ENCODE data around the gene PCDHB10. TPM values are rescaled to one million over a fixed set of nuclear protein-coding genes. Genes with fewer than 3 reads are reported as not detected.
A peak's percentile ranks its signal among the peaks of the same experiment; 100 is the strongest.
"Not testable (repeated sequence)": the region's sequence is repeated elsewhere in the genome, so short reads cannot be mapped to it uniquely, and the experiment has no call there.

The PCDHB10 gene
- total RNA-seq, 1 experiment from 2014 or later: 0.09 TPM

DNA sequence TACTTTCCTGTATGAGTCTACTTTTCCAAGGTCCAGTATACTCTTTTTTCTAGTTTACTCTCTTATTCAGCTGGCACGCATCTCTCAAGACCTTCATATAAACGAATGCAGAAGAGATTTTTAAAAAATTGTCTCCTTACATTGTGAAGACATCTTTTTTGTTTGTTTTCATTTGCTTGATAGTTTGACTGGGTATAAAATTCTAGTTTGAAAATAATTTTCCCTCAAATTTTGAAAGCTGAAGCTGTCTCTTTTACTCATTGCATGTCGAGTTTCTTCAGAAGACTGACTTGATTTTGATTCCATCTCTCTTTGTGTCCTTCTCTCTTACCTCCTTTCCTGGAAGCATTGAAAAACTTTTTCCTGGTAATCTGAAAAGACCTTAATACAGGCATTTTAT, 4.2 kb downstream of the PCDHB10 start:
- intact Hi-C loops (cut with micrococcal nuclease; ENCODE audit: unreplicated experiment): no loop called here
- TF ChIP-seq, protein P1, sequence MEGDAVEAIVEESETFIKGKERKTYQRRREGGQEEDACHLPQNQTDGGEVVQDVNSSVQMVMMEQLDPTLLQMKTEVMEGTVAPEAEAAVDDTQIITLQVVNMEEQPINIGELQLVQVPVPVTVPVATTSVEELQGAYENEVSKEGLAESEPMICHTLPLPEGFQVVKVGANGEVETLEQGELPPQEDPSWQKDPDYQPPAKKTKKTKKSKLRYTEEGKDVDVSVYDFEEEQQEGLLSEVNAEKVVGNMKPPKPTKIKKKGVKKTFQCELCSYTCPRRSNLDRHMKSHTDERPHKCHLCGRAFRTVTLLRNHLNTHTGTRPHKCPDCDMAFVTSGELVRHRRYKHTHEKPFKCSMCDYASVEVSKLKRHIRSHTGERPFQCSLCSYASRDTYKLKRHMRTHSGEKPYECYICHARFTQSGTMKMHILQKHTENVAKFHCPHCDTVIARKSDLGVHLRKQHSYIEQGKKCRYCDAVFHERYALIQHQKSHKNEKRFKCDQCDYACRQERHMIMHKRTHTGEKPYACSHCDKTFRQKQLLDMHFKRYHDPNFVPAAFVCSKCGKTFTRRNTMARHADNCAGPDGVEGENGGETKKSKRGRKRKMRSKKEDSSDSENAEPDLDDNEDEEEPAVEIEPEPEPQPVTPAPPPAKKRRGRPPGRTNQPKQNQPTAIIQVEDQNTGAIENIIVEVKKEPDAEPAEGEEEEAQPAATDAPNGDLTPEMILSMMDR (IDR thresholded peaks at IDR 0.05; ENCODE audit: insufficient read depth in 1 of 2, low read depth in 1 of 2, low read length in 1 of 2, severe bottlenecking in 1 of 2, unreplicated experiment in 1 of 2): no peak
- H3K27me3 ChIP-seq (replicated peaks; ENCODE audit: control insufficient read depth, insufficient read depth, low read length): no peaks in the 10 kb centered on the region
- ChIA-PET POLR2A (no interaction called here), CTCF (no interaction called here)
- BruUV-seq (replicated peaks): no TSS peak
- H3K36me3 Mint-ChIP-seq (ENCODE audit: insufficient read depth, unreplicated experiment): no peaks in the 10 kb centered on the region
- H3K27me3 Mint-ChIP-seq (ENCODE audit: insufficient read depth, unreplicated experiment): no peaks in the 10 kb centered on the region
- no peaks in the 10 kb centered on the region for H3K4me1 ChIP-seq
- no peak overlapping the region for H3K4me3 Mint-ChIP-seq (ENCODE audit: unreplicated experiment)
- no peaks in the 10 kb centered on the region for H3K36me3 ChIP-seq (ENCODE audit: control insufficient read depth, insufficient read depth, low read length)
- H3K9me3 ChIP-seq: peaks cover 22% of the 10 kb centered on the region
- no peak overlapping the region for H3K4me3 ChIP-seq (ENCODE audit: low read depth, low read length)
- no peak for DNase-seq
- H3K9me3 Mint-ChIP-seq (ENCODE audit: unreplicated experiment): peaks cover 47% of the 10 kb centered on the region
- no peak overlapping the region for H3K27ac Mint-ChIP-seq (ENCODE audit: unreplicated experiment)
- no peaks in the 10 kb centered on the region for H3K4me1 Mint-ChIP-seq (ENCODE audit: low read depth, unreplicated experiment)

DNA sequence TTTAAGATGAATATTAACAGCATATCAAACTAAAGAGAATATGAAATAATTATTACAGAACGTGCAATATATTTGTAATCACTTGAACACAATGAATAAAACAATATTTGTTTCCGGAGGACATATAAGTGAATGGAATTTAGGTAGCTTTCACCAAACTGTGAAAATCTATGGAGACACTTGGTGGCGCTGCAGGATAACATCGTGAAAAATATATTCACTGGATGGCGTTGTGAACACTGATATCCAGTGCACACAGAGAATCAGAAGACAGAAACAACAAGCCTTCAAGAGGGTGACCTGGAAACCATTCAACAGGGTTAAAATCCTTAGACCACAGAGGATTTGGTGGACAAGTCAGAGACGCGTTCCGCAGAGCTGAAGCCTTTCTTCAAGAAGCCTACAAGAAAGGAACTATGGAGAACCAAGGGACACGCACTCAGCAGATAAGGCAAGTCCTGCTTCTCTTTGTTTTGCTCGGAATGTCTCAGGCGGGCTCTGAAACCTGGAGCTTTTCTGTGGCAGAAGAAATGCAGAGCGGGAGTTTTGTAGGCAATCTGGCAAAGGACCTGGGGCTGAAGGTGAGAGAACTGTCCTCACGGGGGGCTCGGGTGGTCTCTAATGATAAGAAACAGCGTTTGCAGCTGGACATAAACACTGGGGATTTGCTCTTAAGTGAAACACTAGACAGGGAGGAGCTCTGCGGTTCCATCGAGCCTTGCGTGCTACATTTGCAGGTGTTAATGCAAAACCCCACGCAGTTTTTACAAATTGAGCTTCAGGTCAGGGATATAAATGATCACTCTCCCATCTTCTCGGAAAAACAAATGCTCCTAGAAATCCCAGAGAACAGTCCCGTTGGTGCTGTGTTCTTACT, 7.4 kb downstream of the PCDHB10 start, which contains the start of gene PCDHB11:
PCDHB11 (plus strand) TSS at position 269 of the 877 bp plus-strand sequence; CDS start at position 417, 148 bp downstream.
- Mint-ChIP-seq H3K4me1 (ENCODE audit: low read depth, unreplicated experiment) (no peaks in the 10 kb centered on the region), H3K27ac (ENCODE audit: unreplicated experiment) (no peak within 1 kb of the TSS), H3K27me3 (ENCODE audit: insufficient read depth, unreplicated experiment) (no peaks in the 10 kb centered on the region), H3K36me3 (ENCODE audit: insufficient read depth, unreplicated experiment) (no peaks in the 10 kb centered on the region), H3K9me3 (ENCODE audit: unreplicated experiment) (peaks cover 32% of the 10 kb centered on the region), H3K4me3 (ENCODE audit: unreplicated experiment) (peak within 1 kb of the TSS; percentile 43)
- no peaks in the 10 kb centered on the region for H3K36me3 ChIP-seq (ENCODE audit: control insufficient read depth, insufficient read depth, low read length)
- peaks cover 22% of the 10 kb centered on the region for H3K9me3 ChIP-seq
- ChIA-PET POLR2A (no interaction called here), CTCF (no interaction called here)
- no peaks in the 10 kb centered on the region for H3K4me1 ChIP-seq
- intact Hi-C loops (cut with micrococcal nuclease; ENCODE audit: unreplicated experiment): no loop called here
- TF ChIP-seq, protein P1 (IDR thresholded peaks at IDR 0.05; ENCODE audit: insufficient read depth in 1 of 2, low read depth in 1 of 2, low read length in 1 of 2, severe bottlenecking in 1 of 2, unreplicated experiment in 1 of 2): peak in 1 of 2 experiments; percentile 2
- H3K4me3 ChIP-seq (ENCODE audit: low read depth, low read length): no peak within 1 kb of the TSS
- H3K27me3 ChIP-seq (replicated peaks; ENCODE audit: control insufficient read depth, insufficient read depth, low read length): no peaks in the 10 kb centered on the region
- no peak for DNase-seq
- BruUV-seq (replicated peaks): no TSS peak

DNA sequence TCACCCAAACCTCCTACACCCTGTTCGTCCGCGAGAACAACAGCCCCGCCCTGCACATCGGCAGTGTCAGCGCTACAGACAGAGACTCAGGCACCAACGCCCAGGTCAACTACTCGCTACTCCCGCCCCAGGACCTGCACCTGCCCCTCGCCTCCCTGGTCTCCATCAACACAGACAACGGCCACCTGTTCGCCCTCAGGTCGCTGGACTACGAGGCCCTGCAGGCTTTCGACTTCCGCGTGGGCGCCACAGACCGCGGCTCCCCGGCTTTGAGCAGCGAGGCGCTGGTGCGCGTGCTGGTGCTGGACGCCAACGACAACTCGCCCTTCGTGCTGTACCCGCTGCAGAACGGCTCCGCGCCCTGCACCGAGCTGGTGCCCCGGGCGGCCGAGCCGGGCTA, 9.0 kb downstream of the PCDHB10 start:
- intact Hi-C loops (cut with micrococcal nuclease; ENCODE audit: unreplicated experiment); H3K36me3 ChIP-seq (ENCODE audit: control insufficient read depth, insufficient read depth, low read length); H3K4me3 ChIP-seq (ENCODE audit: low read depth, low read length); H3K27ac Mint-ChIP-seq (ENCODE audit: unreplicated experiment); H3K27me3 Mint-ChIP-seq (ENCODE audit: insufficient read depth, unreplicated experiment); CTCF ChIA-PET; H3K27me3 ChIP-seq (replicated peaks; ENCODE audit: control insufficient read depth, insufficient read depth, low read length); H3K4me3 Mint-ChIP-seq (ENCODE audit: unreplicated experiment); H3K4me1 ChIP-seq; H3K36me3 Mint-ChIP-seq (ENCODE audit: insufficient read depth, unreplicated experiment); POLR2A ChIA-PET; DNase-seq; H3K4me1 Mint-ChIP-seq (ENCODE audit: low read depth, unreplicated experiment); BruUV-seq (replicated peaks): not testable (repeated sequence)
- peaks cover 30% of the 10 kb centered on the region for H3K9me3 Mint-ChIP-seq (ENCODE audit: unreplicated experiment)
- H3K9me3 ChIP-seq: peaks cover 17% of the 10 kb centered on the region

DNA sequence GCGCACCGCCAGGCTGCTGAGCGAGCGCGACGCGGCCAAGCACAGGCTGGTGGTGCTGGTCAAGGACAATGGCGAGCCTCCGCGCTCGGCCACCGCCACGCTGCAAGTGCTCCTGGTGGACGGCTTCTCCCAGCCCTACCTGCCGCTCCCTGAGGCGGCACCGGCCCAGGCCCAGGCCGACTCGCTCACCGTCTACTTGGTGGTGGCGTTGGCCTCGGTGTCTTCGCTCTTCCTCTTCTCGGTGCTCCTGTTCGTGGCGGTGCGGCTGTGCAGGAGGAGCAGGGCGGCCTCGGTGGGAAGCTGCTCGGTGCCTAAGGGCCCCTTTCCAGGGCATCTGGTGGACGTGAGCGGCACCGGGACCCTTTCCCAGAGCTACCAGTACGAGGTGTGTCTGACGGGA, 9.5 kb downstream of the PCDHB10 start:
- CTCF ChIA-PET; H3K4me1 ChIP-seq; POLR2A ChIA-PET; H3K4me3 Mint-ChIP-seq (ENCODE audit: unreplicated experiment); H3K27ac Mint-ChIP-seq (ENCODE audit: unreplicated experiment); intact Hi-C loops (cut with micrococcal nuclease; ENCODE audit: unreplicated experiment); H3K36me3 Mint-ChIP-seq (ENCODE audit: insufficient read depth, unreplicated experiment); H3K27me3 ChIP-seq (replicated peaks; ENCODE audit: control insufficient read depth, insufficient read depth, low read length); H3K36me3 ChIP-seq (ENCODE audit: control insufficient read depth, insufficient read depth, low read length); H3K27me3 Mint-ChIP-seq (ENCODE audit: insufficient read depth, unreplicated experiment); H3K4me1 Mint-ChIP-seq (ENCODE audit: low read depth, unreplicated experiment); BruUV-seq (replicated peaks); H3K4me3 ChIP-seq (ENCODE audit: low read depth, low read length); DNase-seq: not testable (repeated sequence)
- H3K9me3 Mint-ChIP-seq (ENCODE audit: unreplicated experiment): peaks cover 25% of the 10 kb centered on the region
- H3K9me3 ChIP-seq: peaks cover 12% of the 10 kb centered on the region
